Erythroblast (primary cell): Measurements from ENCODE around the gene GPRC5C.

Experiments
- DNase-seq, 2 experiments: peaks; one replicate each; lab custom pipeline; 2025; lab: John Stamatoyannopoulos, UW
- GATA1 ChIP-seq: IDR thresholded peaks from 2 replicates; pipeline ENCODE4 v1.6.1; 2011; ENCODE audit warnings: low read depth, mild to moderate bottlenecking, control low read depth, low read length, moderate library complexity
- POLR2A ChIP-seq: IDR thresholded peaks from 2 replicates; pipeline ENCODE4 v1.6.1; 2011; ENCODE audit warnings: mild to moderate bottlenecking, low read length

Gene GPRC5C

GRCh38 chr17:74431568-74432423 lies at the start of gene GPRC5C:
Gene GPRC5C (plus strand): TSS chr17:74432088. CDS start chr17:74439777, 7,689 bp downstream.
- DNase-seq = peak in 1 of 2 experiments; percentile 10
- TF ChIP-seq POLR2A (no peak), GATA1 (no peak)

DNA sequence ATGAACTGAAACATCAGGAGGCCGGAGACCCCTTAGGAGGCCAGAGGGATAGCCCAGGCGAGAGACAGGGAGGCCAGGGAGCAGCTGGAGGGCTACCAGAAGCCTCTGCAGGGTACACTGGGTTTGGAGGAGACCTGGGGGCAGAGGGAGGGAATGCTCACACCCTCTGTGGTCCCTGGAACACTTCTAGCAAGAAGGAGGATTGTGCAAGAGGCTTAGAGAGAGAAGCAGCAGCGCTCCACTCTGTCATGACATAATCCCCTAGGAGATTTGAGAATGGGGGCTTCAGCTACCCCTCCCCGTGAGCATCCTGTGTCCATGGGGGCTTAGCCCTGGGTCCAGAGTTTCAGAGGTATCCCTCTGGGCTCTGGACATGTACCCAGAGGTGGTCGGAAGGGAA lies 48.7 kb upstream of the GPRC5C start:
- TF ChIP-seq GATA1 (no peak), POLR2A (no peak)
- DNase-seq = no peak

GRCh38 chr17:74385201-74385600 lies 46.7 kb upstream of the GPRC5C start:
- TF ChIP-seq POLR2A (no peak), GATA1 (no peak)

GRCh38 chr17:74386386-74386785 lies 45.5 kb upstream of the GPRC5C start:
- DNase-seq = no peak
- no peak for TF ChIP-seq GATA1
- no peak for TF ChIP-seq POLR2A

More at GRCh38 chr17:74385201-74385600, 46.7 kb upstream of the GPRC5C start:
- no peak for DNase-seq

DNA sequence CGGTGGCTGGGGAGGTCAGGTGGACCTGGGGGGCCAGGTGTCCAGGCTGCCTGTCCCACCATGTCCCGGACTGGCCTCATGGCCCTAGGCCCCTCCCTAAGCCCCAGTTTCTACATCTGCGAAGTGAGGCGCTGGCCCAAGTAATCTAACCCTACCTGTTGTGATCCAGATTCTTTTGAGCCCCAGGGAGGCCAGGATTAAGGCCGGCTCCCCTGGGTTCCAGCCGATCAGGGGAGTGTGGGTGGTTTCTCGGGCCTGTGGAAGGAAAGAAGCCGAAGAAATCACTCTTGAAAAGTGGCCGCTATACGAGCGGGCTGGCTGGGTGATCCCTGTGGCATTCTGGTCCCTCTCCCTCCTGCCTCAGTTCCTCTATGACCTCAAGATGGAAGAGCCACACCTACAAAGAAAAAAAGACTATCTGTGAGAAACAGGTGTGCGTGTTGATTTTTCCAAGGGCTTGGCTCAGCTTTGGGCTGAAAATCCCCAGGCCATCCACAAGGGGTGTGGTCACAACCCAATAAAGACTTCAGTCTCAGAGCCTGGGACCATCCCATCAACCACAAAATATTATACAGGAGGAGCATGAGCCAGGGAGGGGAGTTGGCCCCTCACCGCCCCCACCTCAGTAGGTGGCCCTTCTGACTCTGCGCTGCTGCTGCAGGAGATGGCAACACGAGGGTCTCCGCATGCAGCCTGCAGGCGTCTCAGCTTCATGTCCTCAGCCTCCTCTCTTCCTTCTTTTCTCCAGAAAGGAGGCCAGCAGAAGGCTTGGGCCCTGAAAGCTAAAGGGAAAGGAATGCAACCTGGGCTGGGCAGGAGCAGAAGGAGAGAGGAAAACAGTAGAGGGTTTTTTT lies 44.3 kb upstream of the GPRC5C start:
- no peak for DNase-seq
- no peak for TF ChIP-seq GATA1
- TF ChIP-seq POLR2A = no peak

GRCh38 chr17:74389084-74389753 lies 42.7 kb upstream of the GPRC5C start:
- DNase-seq = no peak
- TF ChIP-seq GATA1 (no peak), POLR2A (no peak)

GRCh38 chr17:74389937-74390679 lies 41.8 kb upstream of the GPRC5C start:
- TF ChIP-seq GATA1 = no peak
- TF ChIP-seq POLR2A = no peak
- no peak for DNase-seq

- no peak for DNase-seq
- TF ChIP-seq GATA1 (no peak), POLR2A (no peak)
Measured at GRCh38 chr17:74390680-74391653, 40.9 kb upstream of the GPRC5C start.

DNA sequence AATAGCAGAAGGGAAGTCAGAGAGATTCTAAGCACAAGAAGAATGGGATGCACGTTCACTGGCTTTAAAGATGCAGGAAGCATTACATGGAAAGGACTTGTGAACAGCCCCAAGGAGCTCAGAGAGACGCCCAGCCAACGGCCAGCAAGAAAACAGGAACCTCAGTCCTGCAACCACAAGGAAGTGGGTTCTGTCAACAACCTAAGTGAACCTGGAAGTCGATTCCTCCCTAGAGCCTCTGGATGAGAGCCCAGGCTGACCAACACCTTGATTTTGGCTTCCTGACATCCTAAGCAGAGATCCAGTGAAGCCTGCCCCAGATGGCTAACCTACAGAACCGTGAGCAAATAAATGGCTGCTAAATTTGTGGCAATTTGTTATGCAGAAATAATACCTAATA lies 40.1 kb upstream of the GPRC5C start:
- TF ChIP-seq GATA1 = no peak
- no peak for TF ChIP-seq POLR2A
- no peak for DNase-seq

GRCh38 chr17:74392848-74393247 lies 39.0 kb upstream of the GPRC5C start:
- no peak for DNase-seq
- TF ChIP-seq GATA1 = no peak

GRCh38 chr17:74393346-74393942 lies 38.4 kb upstream of the GPRC5C start:
- no peak for DNase-seq

More at GRCh38 chr17:74393346-74393942, 38.4 kb upstream of the GPRC5C start:
- TF ChIP-seq GATA1 (no peak), POLR2A (no peak)
